ENCODE measurements around the gene FRMD4A.

Gene FRMD4A

DNA sequence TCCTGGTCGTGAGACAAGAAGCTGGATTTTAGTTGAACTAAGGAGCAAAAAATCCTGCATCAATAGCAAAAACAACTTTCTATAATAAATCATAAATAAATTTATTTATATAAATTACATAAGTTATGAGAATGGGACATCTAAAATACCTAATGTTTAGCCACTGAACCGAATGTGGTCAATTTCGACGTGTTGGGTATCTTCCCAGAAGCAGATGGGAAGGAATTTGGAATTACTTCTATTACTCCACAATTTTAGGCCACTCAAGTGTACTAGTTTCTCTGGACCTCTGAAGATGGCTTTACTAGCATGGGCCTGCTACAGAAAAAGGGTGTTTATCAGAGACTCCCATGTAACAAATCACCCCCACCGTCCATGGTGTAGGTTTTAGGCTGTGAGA is 572.0 kb downstream of the FRMD4A start:
- DNase-seq, result no peak
- H3K27ac ChIP-seq, result peak overlapping the region; percentile 86
- TF ChIP-seq, protein P1, sequence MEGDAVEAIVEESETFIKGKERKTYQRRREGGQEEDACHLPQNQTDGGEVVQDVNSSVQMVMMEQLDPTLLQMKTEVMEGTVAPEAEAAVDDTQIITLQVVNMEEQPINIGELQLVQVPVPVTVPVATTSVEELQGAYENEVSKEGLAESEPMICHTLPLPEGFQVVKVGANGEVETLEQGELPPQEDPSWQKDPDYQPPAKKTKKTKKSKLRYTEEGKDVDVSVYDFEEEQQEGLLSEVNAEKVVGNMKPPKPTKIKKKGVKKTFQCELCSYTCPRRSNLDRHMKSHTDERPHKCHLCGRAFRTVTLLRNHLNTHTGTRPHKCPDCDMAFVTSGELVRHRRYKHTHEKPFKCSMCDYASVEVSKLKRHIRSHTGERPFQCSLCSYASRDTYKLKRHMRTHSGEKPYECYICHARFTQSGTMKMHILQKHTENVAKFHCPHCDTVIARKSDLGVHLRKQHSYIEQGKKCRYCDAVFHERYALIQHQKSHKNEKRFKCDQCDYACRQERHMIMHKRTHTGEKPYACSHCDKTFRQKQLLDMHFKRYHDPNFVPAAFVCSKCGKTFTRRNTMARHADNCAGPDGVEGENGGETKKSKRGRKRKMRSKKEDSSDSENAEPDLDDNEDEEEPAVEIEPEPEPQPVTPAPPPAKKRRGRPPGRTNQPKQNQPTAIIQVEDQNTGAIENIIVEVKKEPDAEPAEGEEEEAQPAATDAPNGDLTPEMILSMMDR (IDR thresholded peaks at IDR 0.05; ENCODE audit: low read depth, low read length, missing control alignments), result no peak
- in situ Hi-C loops (cut with HindIII; ENCODE audit: low pct_ligation_motif_present, low sequenced_read_pairs), result no loop called here
- H3K36me3 ChIP-seq (replicated peaks), result no peaks in the 10 kb centered on the region
- H3K27me3 ChIP-seq (replicated peaks), result no peaks in the 10 kb centered on the region
- no peak overlapping the region for H3K4me3 ChIP-seq (ENCODE audit: low read depth, low read length)

DNA sequence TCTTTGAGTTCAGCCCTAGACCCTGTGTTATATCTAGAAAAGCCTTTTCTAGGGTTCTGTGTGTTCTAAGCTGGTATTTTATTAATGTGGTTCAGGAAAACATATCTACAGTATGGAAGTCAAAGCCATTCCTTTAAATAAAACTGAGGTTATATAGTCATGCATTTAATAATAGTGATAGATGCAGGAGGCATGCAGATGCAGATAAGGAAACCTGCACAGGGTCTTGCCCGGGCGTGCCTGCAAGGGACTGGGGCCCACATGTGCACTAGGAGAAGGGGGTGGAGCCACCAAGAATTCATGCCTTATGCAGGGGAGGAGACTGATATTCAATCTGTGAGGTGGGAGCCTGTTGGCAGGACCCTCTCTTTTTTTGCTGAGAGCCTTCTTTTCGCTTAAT is 572.4 kb downstream of the FRMD4A start:
- Histone ChIP-seq H3K27ac (peak overlapping the region; percentile 86), H3K4me3 (ENCODE audit: low read depth, low read length) (no peak overlapping the region), H3K27me3 (replicated peaks) (no peaks in the 10 kb centered on the region), H3K36me3 (replicated peaks) (no peaks in the 10 kb centered on the region)
- DNase-seq, result peak; percentile 87
- in situ Hi-C loops (cut with HindIII; ENCODE audit: low pct_ligation_motif_present, low sequenced_read_pairs), result no loop called here
- TF ChIP-seq, protein P1 (IDR thresholded peaks at IDR 0.05; ENCODE audit: low read depth, low read length, missing control alignments), result no peak

DNA sequence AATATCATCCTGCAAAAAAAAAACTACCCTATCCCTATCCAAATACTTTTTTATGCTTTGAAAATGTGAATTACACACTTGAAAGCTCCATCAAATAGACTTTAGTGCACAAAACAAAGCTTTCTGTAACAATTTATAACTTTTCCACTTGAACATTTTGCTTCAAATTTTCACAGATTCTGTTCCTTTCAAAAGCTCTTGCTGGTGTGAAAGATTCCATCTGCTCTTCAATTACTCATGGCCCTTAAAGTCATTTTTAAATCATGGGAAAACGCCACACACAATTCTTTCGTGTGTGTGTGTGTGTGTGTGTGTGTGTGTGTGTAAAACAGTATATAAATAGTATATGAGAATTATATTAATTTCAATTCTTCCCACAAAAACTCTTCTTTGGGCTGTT is 576.4 kb downstream of the FRMD4A start:
- Histone ChIP-seq H3K27ac (no peak overlapping the region), H3K36me3 (replicated peaks) (no peaks in the 10 kb centered on the region), H3K27me3 (replicated peaks) (no peaks in the 10 kb centered on the region), H3K4me3 (ENCODE audit: low read depth, low read length) (no peak overlapping the region)
- TF ChIP-seq, protein P1 (IDR thresholded peaks at IDR 0.05; ENCODE audit: low read depth, low read length, missing control alignments), result no peak
- in situ Hi-C loops (cut with HindIII; ENCODE audit: low pct_ligation_motif_present, low sequenced_read_pairs), result no loop called here
- DNase-seq, result no peak

DNA sequence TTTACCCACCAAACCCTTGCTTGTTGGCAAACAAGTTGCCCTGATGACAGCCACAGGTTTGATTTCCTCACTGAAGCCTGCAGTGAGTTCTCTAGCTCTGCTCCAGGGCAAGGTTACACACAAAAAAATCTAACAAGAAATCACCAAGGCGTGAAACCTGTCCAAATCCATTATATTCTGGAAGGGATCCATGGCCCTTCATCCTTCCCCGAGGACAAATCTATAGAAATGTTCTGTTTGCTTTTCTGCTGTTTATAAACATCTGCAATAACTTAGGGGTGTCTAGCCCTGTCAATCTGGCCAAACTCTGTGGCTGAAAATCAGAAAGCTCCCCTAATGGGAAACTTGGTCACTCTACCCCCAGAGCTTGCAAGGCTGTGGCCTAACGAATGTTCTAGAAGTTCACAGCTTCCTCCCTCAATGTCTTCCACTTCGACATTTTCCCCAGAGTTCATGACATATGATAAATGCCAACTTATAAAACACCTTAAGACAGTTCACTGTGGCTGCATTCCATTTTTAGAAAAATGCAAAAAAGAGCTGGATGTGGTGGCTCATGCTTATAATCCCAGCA is 579.4 kb downstream of the FRMD4A start:
- Histone ChIP-seq H3K36me3 (replicated peaks) (no peaks in the 10 kb centered on the region), H3K27me3 (replicated peaks) (no peaks in the 10 kb centered on the region), H3K4me3 (ENCODE audit: low read depth, low read length) (no peak overlapping the region), H3K27ac (no peak overlapping the region)
- in situ Hi-C loops (cut with HindIII; ENCODE audit: low pct_ligation_motif_present, low sequenced_read_pairs), result no loop called here
- TF ChIP-seq, protein P1 (IDR thresholded peaks at IDR 0.05; ENCODE audit: low read depth, low read length, missing control alignments), result no peak
- no peak for DNase-seq

DNA sequence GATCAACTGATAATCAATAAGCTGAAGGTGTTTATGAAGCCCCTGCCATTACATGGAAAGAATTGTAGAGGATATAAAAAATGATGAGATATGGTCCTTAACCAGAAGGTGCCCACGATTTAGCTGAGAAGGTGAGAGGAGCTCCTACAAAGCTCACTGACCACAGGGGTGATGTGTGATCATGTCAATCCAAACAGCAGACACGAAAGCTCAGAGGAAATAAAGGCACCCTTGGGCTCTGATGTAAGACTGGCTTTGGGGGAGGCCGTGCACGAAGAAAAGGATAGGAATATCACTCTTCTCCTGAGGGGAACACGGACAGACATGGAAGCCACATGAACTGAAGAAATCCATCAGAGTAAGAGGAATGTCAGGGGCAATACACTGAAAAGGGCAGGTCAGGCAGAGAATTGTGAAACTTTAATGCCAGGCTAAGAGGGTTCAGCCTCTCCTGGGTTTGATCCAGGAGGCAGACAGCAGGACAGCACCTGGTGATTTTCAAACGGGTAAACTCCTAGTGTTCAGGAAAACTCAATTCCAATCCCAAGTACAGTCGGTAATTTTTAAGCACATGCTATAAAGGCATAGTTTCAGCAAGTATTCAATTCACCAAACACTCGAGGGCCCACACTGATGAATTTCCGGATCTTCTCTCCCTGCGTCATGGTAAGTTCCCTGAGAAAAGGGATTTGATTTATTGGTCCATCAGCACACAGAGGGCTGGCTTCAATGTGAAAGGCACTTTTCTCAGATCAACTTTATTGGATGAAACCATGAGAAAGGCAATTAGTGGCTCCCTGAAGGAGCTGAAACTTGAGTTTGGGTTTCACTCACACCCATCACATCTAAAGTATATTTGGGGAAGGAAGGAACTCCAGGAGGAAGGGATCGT is 580.2 kb downstream of the FRMD4A start:
- H3K27me3 ChIP-seq (replicated peaks), result no peaks in the 10 kb centered on the region
- TF ChIP-seq, protein P1 (IDR thresholded peaks at IDR 0.05; ENCODE audit: low read depth, low read length, missing control alignments), result no peak
- no peak for DNase-seq
- in situ Hi-C loops (cut with HindIII; ENCODE audit: low pct_ligation_motif_present, low sequenced_read_pairs), result no loop called here
- H3K27ac ChIP-seq, result no peak overlapping the region
- H3K4me3 ChIP-seq (ENCODE audit: low read depth, low read length), result no peak overlapping the region
- H3K36me3 ChIP-seq (replicated peaks), result no peaks in the 10 kb centered on the region

Measured in brain microvascular endothelial cell (primary cell).